Stomach (tissue), 9 donors: Measurements from ENCODE around the gene COTL1. TPM values are rescaled to one million over a fixed set of nuclear protein-coding genes. Genes with fewer than 3 reads are reported as not detected.

Experiments
- DNase-seq, 2 donors: peaks; one replicate each; pipeline versions ENCODE4 v3.0.0 to v3.0.0-alpha.2; 2013 to 2019
- H3K27ac ChIP-seq, 5 donors: fragments of 200-600 bp in 4 of 5; sonication (generic) in 4 of 5; one replicate each; pipeline ENCODE4 v1.5.1; 2013 to 2019; ENCODE audit warnings: mild to moderate bottlenecking in 1 of 5, moderate library complexity in 1 of 5
- H3K27me3 ChIP-seq, 3 donors: fragments of 200-600 bp; sonication (generic); one replicate each; pipeline ENCODE4 v1.5.1; 2017 to 2019; ENCODE audit warnings: mixed run types in 1 of 3
- H3K36me3 ChIP-seq, 4 donors: fragments of 200-600 bp; sonication (generic); 1 replicate in 3 of 4; 2 replicates in 1 of 4; pipeline ENCODE4 v1.5.1; 2016 to 2019
- H3K4me1 ChIP-seq, 4 donors: fragments of 200-600 bp; sonication (generic); one replicate each; pipeline ENCODE4 v1.5.1; 2016 to 2019
- H3K4me3 ChIP-seq, 4 donors: fragments of 200-600 bp; sonication (generic) in 3 of 4; one replicate each; pipeline ENCODE4 v1.5.1; 2016 to 2019; ENCODE audit warnings: mild to moderate bottlenecking in 1 of 4
- H3K9me3 ChIP-seq, 4 donors: fragments of 200-600 bp; sonication (generic); one replicate each; pipeline ENCODE4 v1.5.1; 2016 to 2019
- EP300 ChIP-seq: sonication (generic); formaldehyde crosslinking; IDR thresholded peaks from one replicate; pipeline ENCODE4 v1.6.1; 2017; ENCODE audit warnings: antibody characterized with exemption
- POLR2A ChIP-seq, 4 donors: fragments of 450-650 bp; IDR thresholded peaks; one replicate each; pipeline ENCODE4 v1.6.1; 2016; ENCODE audit warnings: antibody characterized with exemption in 4 of 4, control low read depth in 2 of 4, mild to moderate bottlenecking in 1 of 4, moderate library complexity in 1 of 4
- POLR2AphosphoS5 ChIP-seq, 3 donors: sonication (generic); formaldehyde crosslinking; IDR thresholded peaks; one replicate each; pipeline ENCODE4 v1.6.1; 2016; ENCODE audit warnings: antibody characterized with exemption in 3 of 3
- WGBS, 5 donors: extraction: QIAGEN DNeasy Blood & Tissue Kit in 3 of 5; methylation state at CpG; one replicate each; pipeline versions ENCODE4 v1.1.5 to v1.1.7; 2013 to 2018; 5-methylcytosine and 5-hydroxymethylcytosine counted together
- intact Hi-C: fragments of 100-400 bp; cut with DNase I; formaldehyde crosslinking; loops from one replicate; pipeline ENCODE4 v1.15.1; 2023; ENCODE audit warnings: low total_unique reads
- polyA plus RNA-seq, 3 donors: library from polyadenylated mRNA; stranded (reverse); fragments of 200-250 nt; gene quantifications; one replicate each; pipeline ENCODE4 v1.2.3, GENCODE V29; 2013
- total RNA-seq, 5 donors: library from RNA; depleted of rRNA; stranded (reverse); fragments of >200 nt; gene quantifications; one replicate each; pipeline versions ENCODE4 v1.1.0 to v1.2.3, GENCODE V29; 2014 to 2016
- TF ChIP-seq, protein P1 (sequence below), 7 experiments: fragments of 450-650 bp in 4 of 7; fragments of 200-600 bp in 3 of 7; sonication (generic) in 3 of 7; IDR thresholded peaks; one replicate each; pipeline ENCODE4 v1.5.1; 2016 to 2019; ENCODE audit warnings: antibody characterized with exemption in 7 of 7, control low read depth in 2 of 7, mild to moderate bottlenecking in 1 of 7
- donor health status: healthy with polysubstance abuse.
- donor health status: Bipolar disorder and iron deficiency.
- donor health status: healthy.

COTL1 gene
- total and polyA plus RNA-seq, 8 donors = 40.3 to 187 (median 177) TPM

DNA sequence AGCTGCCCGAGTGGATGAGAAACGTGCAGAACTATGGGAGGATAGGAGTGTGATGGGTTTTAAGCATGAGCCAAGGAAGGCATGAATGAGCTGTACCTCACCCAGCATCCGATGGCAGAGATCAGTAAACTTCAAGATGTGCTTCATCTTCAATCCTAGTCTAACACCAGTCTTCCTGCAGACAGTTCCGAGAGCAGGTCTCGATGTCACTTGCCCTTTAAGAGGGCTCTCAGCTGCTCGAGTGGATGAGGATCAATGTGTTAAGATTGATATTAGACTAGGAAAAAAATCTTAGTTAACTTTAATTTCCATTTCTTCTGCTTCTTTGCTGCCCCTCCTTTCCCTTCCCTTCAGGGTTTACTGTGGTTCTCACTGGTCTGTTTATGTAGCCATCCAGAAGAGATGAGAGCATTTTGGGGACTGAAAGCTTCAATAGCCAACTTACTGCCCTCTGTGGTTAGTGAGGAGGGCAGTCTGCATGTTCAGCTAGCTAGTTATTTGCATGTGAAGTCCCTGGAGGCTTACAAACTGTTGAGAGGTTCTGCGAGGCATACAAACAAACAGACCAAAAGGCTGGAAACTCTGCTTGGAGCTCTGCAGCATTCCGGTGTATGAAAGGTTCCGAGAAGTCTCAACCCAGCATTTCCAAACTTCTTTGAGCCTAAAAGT is 45.7 kb upstream of the COTL1 start:
- H3K4me3 ChIP-seq = no peak overlapping the region
- no peak overlapping the region for H3K27ac ChIP-seq
- H3K9me3 ChIP-seq = no peaks in the 10 kb centered on the region
- 62 to 76% (median 69%) methylated on average over 9 of the region's 9 CpGs for WGBS, 5 donors
- intact Hi-C loops = no loop called here
- no peaks in the 10 kb centered on the region for H3K27me3 ChIP-seq
- H3K36me3 ChIP-seq = peaks cover 60 to 96% (median 90%) of the 10 kb centered on the region in 4 donors
- DNase-seq = no peak
- TF ChIP-seq POLR2AphosphoS5 (IDR thresholded peaks at IDR 0.05) (no peak), EP300 (no peak), POLR2A (IDR thresholded peaks at IDR 0.05) (no peak)
- TF ChIP-seq, protein P1, sequence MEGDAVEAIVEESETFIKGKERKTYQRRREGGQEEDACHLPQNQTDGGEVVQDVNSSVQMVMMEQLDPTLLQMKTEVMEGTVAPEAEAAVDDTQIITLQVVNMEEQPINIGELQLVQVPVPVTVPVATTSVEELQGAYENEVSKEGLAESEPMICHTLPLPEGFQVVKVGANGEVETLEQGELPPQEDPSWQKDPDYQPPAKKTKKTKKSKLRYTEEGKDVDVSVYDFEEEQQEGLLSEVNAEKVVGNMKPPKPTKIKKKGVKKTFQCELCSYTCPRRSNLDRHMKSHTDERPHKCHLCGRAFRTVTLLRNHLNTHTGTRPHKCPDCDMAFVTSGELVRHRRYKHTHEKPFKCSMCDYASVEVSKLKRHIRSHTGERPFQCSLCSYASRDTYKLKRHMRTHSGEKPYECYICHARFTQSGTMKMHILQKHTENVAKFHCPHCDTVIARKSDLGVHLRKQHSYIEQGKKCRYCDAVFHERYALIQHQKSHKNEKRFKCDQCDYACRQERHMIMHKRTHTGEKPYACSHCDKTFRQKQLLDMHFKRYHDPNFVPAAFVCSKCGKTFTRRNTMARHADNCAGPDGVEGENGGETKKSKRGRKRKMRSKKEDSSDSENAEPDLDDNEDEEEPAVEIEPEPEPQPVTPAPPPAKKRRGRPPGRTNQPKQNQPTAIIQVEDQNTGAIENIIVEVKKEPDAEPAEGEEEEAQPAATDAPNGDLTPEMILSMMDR (IDR thresholded peaks at IDR 0.05) = no peak
- peaks cover 0 to 19% (median 0%) of the 10 kb centered on the region in 4 donors for H3K4me1 ChIP-seq

DNA sequence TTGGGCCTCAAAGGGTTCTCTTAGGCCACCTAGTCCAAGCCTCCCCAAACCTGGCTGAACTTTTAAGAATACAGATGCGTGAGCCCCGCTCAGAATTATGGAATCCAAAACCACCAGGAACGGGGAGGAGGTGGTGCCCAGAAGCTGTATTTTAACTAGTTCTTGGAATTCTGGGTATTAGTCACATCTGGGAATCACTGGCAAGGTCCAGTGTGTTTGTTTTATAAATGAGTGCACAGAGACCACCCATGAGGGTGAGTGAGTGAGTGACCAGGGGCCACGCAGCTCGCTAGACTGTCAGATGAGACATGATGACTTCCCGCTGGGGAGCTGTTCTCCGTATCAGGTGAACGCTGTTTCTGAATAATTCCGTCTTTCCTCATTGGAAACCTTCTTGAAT is 44.6 kb upstream of the COTL1 start:
- no peak for TF ChIP-seq EP300
- TF ChIP-seq, protein P1 (IDR thresholded peaks at IDR 0.05) = no peak
- no peak for TF ChIP-seq POLR2AphosphoS5 (IDR thresholded peaks at IDR 0.05)
- no peak for TF ChIP-seq POLR2A (IDR thresholded peaks at IDR 0.05)

DNA sequence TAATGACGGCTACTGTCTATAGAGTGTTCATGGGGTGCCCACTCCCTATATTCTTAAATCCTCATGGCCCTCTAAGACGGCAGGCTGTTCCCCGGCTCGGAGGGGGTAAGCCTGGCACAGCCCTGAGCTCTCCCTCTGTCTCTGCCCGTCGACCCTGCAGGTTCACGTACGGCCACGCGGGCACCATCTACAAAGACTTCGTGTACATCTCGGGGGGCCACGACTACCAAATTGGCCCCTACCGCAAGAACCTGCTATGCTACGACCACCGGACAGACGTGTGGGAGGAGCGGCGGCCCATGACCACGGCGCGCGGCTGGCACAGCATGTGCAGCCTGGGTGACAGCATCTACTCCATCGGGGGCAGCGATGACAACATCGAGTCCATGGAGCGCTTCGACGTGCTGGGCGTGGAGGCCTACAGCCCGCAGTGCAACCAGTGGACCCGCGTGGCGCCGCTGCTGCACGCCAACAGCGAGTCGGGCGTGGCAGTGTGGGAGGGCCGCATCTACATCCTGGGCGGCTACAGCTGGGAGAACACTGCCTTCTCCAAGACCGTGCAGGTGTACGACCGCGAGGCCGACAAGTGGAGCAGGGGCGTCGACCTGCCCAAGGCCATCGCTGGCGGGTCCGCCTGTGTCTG is 43.7 kb upstream of the COTL1 start:
- 94 to 98% (median 96%) methylated on average over 21 to 51 of the region's 51 CpGs for WGBS, 5 donors
- Histone ChIP-seq H3K27ac (no peak overlapping the region), H3K4me1 (peaks cover 0 to 16% (median 0%) of the 10 kb centered on the region in 4 donors), H3K9me3 (no peaks in the 10 kb centered on the region), H3K27me3 (no peaks in the 10 kb centered on the region), H3K36me3 (peaks cover 81 to 100% (median 98%) of the 10 kb centered on the region in 4 donors), H3K4me3 (no peak overlapping the region)
- intact Hi-C loops = no loop called here
- TF ChIP-seq POLR2AphosphoS5 (IDR thresholded peaks at IDR 0.05) (no peak), EP300 (no peak), POLR2A (IDR thresholded peaks at IDR 0.05) (no peak)
- TF ChIP-seq, protein P1 (IDR thresholded peaks at IDR 0.05) = no peak
- DNase-seq = no peak

More for the DNA sequence above, 44.6 kb upstream of the COTL1 start:
- no peak for DNase-seq
- intact Hi-C loops = no loop called here
- H3K4me1 ChIP-seq = peaks cover 0 to 21% (median 0%) of the 10 kb centered on the region in 4 donors
- H3K4me3 ChIP-seq = no peak overlapping the region
- peaks cover 71 to 96% (median 91%) of the 10 kb centered on the region in 4 donors for H3K36me3 ChIP-seq
- 86 to 94% (median 92%) methylated on average over 9 of the region's 9 CpGs for WGBS, 5 donors
- no peak overlapping the region for H3K27ac ChIP-seq
- no peaks in the 10 kb centered on the region for H3K27me3 ChIP-seq
- no peaks in the 10 kb centered on the region for H3K9me3 ChIP-seq

DNA sequence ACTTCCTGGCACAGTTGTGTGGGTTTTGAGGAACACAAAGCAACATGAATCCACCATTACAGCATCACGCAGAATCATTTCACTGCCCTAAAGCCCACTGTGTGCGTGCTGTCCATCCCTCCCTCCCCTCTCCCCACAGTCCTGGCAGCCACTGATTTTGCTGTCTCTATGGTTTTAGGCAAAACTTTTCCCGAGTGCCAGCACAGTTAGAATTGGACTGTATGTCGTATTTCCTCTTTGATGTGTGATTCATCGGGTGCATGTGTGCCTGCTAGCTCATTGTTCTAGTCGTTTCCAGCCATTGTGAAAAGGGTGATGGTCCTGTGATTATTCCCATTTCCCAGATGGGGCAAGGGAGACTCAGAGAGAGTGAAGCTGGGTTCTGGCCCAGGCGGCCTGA is 43.1 kb upstream of the COTL1 start:
- intact Hi-C loops = no loop called here
- Histone ChIP-seq H3K4me1 (peaks cover 0 to 16% (median 0%) of the 10 kb centered on the region in 4 donors), H3K27ac (no peak overlapping the region), H3K36me3 (peaks cover 82 to 100% (median 98%) of the 10 kb centered on the region in 4 donors), H3K9me3 (no peaks in the 10 kb centered on the region), H3K27me3 (no peaks in the 10 kb centered on the region), H3K4me3 (no peak overlapping the region)
- TF ChIP-seq EP300 (no peak), POLR2AphosphoS5 (IDR thresholded peaks at IDR 0.05) (no peak), POLR2A (IDR thresholded peaks at IDR 0.05) (no peak)
- TF ChIP-seq, protein P1 (IDR thresholded peaks at IDR 0.05) = no peak
- no peak for DNase-seq
- 78 to 87% (median 81%) methylated on average over 7 of the region's 7 CpGs for WGBS, 5 donors
